ENCODE results near the gene C22orf15. TPM values are rescaled to one million over a fixed set of nuclear protein-coding genes. Genes with fewer than 3 reads are reported as not detected.

Gene C22orf15
- total and polyA plus RNA-seq, 2 of the 8 experiments (the other 6 are each of a cell fraction or from before 2014, with no cell fraction given) = 4.2 to 4.9 TPM

- TF ChIP-seq SUZ12 (IDR thresholded peaks at IDR 0.05; ENCODE audit: low read length) = no peak
Measured at GRCh38 chr22:23760056-23760455, 2.7 kb upstream of the C22orf15 start (continued).

All from H1 (cell line).